HepG2 (cell line): Measurements from ENCODE around the gene GRB7. TPM values are rescaled to one million over a fixed set of nuclear protein-coding genes. Genes with fewer than 3 reads are reported as not detected.

Source experiments
- BORCS8-MEF2B ChIP-seq: sonication (generic); formaldehyde crosslinking; IDR thresholded peaks from 2 replicates; pipeline ENCODE4 v1.8.0; 2022; ENCODE audit warnings: mild to moderate bottlenecking, missing genetic modification reagents
- CEBPB ChIP-seq: IDR thresholded peaks from 2 replicates; pipeline ENCODE4 v1.6.1; 2011; ENCODE audit warnings: low read depth, low read length, improper control_type of control experiment, borderline replicate concordance
- HOXA7 ChIP-seq: sonication (generic); formaldehyde crosslinking; IDR thresholded peaks from 2 replicates; pipeline ENCODE4 v1.8.1; 2022; ENCODE audit warnings: mild to moderate bottlenecking, missing genetic modification reagents, moderate library complexity
- LCORL ChIP-seq, 2 experiments: fragments of 450-650 bp in 1 of 2; sonication (generic) in 1 of 2; formaldehyde crosslinking in 1 of 2; IDR thresholded peaks; 2 replicates each; pipeline versions ENCODE4 v1.5.0 to v1.6.1; 2017 to 2020; ENCODE audit warnings: antibody characterized with exemption in 1 of 2, missing genetic modification reagents in 1 of 2
- NCOR1 ChIP-seq: fragments of 200-600 bp; sonication (generic); IDR thresholded peaks from 2 replicates; pipeline ENCODE4 v1.7.0; 2017; ENCODE audit warnings: antibody characterized with exemption, low read length, borderline replicate concordance
- RFX1 ChIP-seq: fragments of 450-650 bp; IDR thresholded peaks from 2 replicates; pipeline ENCODE4 v1.6.1; 2017
- SIX4 ChIP-seq: sonication (generic); formaldehyde crosslinking; IDR thresholded peaks from 2 replicates; pipeline ENCODE4 v1.4.0; 2020; ENCODE audit warnings: missing genetic modification reagents
- TGIF2 ChIP-seq: IDR thresholded peaks from 2 replicates; pipeline ENCODE4 v1.6.1; 2016; ENCODE audit warnings: control low read depth, missing compliant biosample characterization
- TRIM24 ChIP-seq: sonication (generic); formaldehyde crosslinking; IDR thresholded peaks from 2 replicates; pipeline ENCODE4 v1.8.0; 2022; ENCODE audit warnings: mild to moderate bottlenecking, missing genetic modification reagents
- ZNF441 ChIP-seq: sonication (generic); formaldehyde crosslinking; IDR thresholded peaks from 2 replicates; pipeline ENCODE4 v1.7.0; 2021; ENCODE audit warnings: missing genetic modification reagents, borderline replicate concordance
- ZNF589 ChIP-seq: sonication (generic); formaldehyde crosslinking; conservative IDR thresholded peaks from 2 replicates; pipeline ENCODE4 v1.8.0; 2022; ENCODE audit warnings: mild to moderate bottlenecking, moderate library complexity, missing genetic modification reagents
- ZNF672 ChIP-seq: sonication (generic); formaldehyde crosslinking; IDR thresholded peaks from 2 replicates; pipeline ENCODE4 v1.8.1; 2022; ENCODE audit warnings: missing genetic modification reagents
- ZNF720 ChIP-seq: sonication (generic); formaldehyde crosslinking; IDR thresholded peaks from 2 replicates; pipeline ENCODE4 v1.4.0; 2020; ENCODE audit warnings: missing genetic modification reagents
- ZNF766 ChIP-seq: sonication (generic); formaldehyde crosslinking; IDR thresholded peaks from 2 replicates; pipeline ENCODE4 v1.5.0; 2020; ENCODE audit warnings: missing genetic modification reagents, borderline replicate concordance
- ZNF775 ChIP-seq: sonication (generic); formaldehyde crosslinking; IDR thresholded peaks from 2 replicates; pipeline ENCODE4 v1.4.0; 2020; ENCODE audit warnings: missing genetic modification reagents, mild to moderate bottlenecking, moderate library complexity, borderline replicate concordance
- polyA plus RNA-seq, 8 experiments: library from polyadenylated mRNA; depleted of rRNA in 3 of 8; stranded (reverse) in 7 of 8; unstranded in 1 of 8; fragments of >200 nt; fragmentation: Illumina TruSeq in 4 of 8; extraction: Trizol in 4 of 8; gene quantifications; 2 replicates each; pipeline versions ENCODE4 v1.2.1 to v1.2.3, GENCODE V29; 2011 to 2016; ENCODE audit warnings: low read depth in 4 of 8, missing spikeins in 1 of 8, mixed read lengths in 1 of 8; ENCODE audit not compliant: insufficient read depth in 1 of 8
- total RNA-seq, 5 experiments: library from RNA; depleted of rRNA; stranded (reverse); fragments of >200 nt; fragmentation: Illumina TruSeq; extraction: Trizol; gene quantifications; 2 replicates each; pipeline ENCODE4 v1.2.3, GENCODE V29; 2016; ENCODE audit warnings: low read depth in 1 of 5
- TF ChIP-seq, protein P1 (sequence below): sonication (generic); formaldehyde crosslinking; IDR thresholded peaks from 2 replicates; pipeline ENCODE4 v1.5.0; 2020; ENCODE audit warnings: mild to moderate bottlenecking, missing genetic modification reagents, borderline replicate concordance
- TF ChIP-seq, protein P2 (sequence below): sonication (generic); formaldehyde crosslinking; IDR thresholded peaks from 2 replicates; pipeline ENCODE4 v1.5.0; 2020; ENCODE audit warnings: missing genetic modification reagents
- TF ChIP-seq, protein P3 (sequence below): sonication (generic); formaldehyde crosslinking; IDR thresholded peaks from 2 replicates; pipeline ENCODE4 v1.8.0; 2022; ENCODE audit warnings: low read depth, missing genetic modification reagents

The GRB7 gene
- total and polyA plus RNA-seq, 2 of the 13 experiments (the other 11 are each of a cell fraction or from before 2014, with no cell fraction given) = 60.2 to 77.7 TPM

DNA sequence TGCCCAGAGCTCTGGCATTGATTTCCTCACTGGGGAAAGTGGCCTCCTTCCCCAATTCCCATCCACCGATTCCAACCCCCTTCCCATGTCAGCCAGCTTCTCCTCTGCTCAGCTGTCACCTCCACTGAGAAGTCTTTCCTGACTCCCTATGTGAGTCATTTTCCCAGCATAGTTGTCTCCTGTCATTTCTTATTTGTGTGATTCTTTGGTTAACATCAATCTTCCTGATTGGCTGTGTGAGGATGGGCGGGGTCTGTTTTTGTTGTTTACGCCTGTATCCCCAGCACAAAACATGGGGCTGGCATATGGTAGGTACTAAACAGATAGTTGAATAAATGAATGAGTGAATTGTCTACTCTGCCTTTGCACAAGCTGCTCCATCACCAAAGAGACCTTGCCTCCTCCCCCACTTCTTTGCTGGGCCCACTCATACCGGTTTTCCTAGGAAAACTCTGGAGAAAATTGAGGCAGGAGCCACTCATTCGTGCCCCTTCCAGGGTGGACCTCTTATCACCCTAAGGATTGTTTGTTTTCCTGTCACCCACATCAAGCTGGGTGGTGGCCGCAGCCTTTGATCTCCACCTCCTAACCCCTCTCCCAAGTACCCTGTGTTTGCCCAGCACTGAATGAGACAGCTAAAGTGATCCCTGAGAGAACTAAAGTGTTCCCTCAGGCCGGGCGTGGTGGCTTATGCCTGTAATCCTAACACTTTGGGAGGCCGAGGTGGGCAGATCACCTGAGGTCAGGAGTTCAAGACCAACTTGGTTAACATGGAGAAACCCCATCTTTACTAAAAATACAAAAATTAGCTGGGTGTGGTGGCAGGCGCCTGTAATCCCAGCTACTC is 1.2 kb upstream of the GRB7 start (continued):
- TF ChIP-seq LCORL (IDR thresholded peaks at IDR 0.05) = no peak
- no peak for TF ChIP-seq LCORL (CRISPR knock-in tag; IDR thresholded peaks at IDR 0.05)
- peak; percentile 55; the same call in 1 of the 2 replicates for TF ChIP-seq NCOR1
- TF ChIP-seq ZNF775 (CRISPR knock-in tag) = no peak
- TF ChIP-seq, protein P1, sequence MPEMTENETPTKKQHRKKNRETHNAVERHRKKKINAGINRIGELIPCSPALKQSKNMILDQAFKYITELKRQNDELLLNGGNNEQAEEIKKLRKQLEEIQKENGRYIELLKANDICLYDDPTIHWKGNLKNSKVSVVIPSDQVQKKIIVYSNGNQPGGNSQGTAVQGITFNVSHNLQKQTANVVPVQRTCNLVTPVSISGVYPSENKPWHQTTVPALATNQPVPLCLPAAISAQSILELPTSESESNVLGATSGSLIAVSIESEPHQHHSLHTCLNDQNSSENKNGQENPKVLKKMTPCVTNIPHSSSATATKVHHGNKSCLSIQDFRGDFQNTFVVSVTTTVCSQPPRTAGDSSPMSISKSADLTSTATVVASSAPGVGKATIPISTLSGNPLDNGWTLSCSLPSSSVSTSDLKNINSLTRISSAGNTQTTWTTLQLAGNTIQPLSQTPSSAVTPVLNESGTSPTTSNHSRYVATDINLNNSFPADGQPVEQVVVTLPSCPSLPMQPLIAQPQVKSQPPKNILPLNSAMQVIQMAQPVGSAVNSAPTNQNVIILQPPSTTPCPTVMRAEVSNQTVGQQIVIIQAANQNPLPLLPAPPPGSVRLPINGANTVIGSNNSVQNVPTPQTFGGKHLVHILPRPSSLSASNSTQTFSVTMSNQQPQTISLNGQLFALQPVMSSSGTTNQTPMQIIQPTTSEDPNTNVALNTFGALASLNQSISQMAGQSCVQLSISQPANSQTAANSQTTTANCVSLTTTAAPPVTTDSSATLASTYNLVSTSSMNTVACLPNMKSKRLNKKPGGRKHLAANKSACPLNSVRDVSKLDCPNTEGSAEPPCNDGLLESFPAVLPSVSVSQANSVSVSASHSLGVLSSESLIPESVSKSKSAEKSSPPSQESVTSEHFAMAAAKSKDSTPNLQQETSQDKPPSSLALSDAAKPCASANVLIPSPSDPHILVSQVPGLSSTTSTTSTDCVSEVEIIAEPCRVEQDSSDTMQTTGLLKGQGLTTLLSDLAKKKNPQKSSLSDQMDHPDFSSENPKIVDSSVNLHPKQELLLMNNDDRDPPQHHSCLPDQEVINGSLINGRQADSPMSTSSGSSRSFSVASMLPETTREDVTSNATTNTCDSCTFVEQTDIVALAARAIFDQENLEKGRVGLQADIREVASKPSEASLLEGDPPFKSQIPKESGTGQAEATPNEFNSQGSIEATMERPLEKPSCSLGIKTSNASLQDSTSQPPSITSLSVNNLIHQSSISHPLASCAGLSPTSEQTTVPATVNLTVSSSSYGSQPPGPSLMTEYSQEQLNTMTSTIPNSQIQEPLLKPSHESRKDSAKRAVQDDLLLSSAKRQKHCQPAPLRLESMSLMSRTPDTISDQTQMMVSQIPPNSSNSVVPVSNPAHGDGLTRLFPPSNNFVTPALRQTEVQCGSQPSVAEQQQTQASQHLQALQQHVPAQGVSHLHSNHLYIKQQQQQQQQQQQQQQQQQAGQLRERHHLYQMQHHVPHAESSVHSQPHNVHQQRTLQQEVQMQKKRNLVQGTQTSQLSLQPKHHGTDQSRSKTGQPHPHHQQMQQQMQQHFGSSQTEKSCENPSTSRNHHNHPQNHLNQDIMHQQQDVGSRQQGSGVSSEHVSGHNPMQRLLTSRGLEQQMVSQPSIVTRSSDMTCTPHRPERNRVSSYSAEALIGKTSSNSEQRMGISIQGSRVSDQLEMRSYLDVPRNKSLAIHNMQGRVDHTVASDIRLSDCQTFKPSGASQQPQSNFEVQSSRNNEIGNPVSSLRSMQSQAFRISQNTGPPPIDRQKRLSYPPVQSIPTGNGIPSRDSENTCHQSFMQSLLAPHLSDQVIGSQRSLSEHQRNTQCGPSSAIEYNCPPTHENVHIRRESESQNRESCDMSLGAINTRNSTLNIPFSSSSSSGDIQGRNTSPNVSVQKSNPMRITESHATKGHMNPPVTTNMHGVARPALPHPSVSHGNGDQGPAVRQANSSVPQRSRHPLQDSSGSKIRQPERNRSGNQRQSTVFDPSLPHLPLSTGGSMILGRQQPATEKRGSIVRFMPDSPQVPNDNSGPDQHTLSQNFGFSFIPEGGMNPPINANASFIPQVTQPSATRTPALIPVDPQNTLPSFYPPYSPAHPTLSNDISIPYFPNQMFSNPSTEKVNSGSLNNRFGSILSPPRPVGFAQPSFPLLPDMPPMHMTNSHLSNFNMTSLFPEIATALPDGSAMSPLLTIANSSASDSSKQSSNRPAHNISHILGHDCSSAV = no peak
- TF ChIP-seq TGIF2 = no peak
- TF ChIP-seq CEBPB = no peak
- TF ChIP-seq, protein P2, sequence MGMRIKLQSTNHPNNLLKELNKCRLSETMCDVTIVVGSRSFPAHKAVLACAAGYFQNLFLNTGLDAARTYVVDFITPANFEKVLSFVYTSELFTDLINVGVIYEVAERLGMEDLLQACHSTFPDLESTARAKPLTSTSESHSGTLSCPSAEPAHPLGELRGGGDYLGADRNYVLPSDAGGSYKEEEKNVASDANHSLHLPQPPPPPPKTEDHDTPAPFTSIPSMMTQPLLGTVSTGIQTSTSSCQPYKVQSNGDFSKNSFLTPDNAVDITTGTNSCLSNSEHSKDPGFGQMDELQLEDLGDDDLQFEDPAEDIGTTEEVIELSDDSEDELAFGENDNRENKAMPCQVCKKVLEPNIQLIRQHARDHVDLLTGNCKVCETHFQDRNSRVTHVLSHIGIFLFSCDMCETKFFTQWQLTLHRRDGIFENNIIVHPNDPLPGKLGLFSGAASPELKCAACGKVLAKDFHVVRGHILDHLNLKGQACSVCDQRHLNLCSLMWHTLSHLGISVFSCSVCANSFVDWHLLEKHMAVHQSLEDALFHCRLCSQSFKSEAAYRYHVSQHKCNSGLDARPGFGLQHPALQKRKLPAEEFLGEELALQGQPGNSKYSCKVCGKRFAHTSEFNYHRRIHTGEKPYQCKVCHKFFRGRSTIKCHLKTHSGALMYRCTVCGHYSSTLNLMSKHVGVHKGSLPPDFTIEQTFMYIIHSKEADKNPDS (CRISPR knock-in tag) = no peak
- TF ChIP-seq TRIM24 = no peak
- TF ChIP-seq, protein P3, sequence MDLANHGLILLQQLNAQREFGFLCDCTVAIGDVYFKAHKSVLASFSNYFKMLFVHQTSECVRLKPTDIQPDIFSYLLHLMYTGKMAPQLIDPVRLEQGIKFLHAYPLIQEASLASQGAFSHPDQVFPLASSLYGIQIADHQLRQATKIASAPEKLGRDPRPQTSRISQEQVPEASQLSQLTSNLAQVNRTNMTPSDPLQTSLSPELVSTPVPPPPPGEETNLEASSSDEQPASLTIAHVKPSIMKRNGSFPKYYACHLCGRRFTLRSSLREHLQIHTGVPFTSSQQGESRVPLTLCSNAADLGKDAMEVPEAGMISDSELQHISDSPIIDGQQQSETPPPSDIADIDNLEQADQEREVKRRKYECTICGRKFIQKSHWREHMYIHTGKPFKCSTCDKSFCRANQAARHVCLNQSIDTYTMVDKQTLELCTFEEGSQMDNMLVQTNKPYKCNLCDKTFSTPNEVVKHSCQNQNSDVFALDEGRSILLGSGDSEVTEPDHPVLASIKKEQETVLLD (CRISPR knock-in tag) = no peak
- 0 out of 2 replicates have a peak, but pooled peaks have one; percentile 53 for TF ChIP-seq SIX4
- TF ChIP-seq ZNF720 = no peak
- TF ChIP-seq HOXA7 = no peak
- 0 out of 2 replicates have a peak, but pooled peaks have one; percentile 7 for TF ChIP-seq ZNF441 (CRISPR knock-in tag)
- no peak for TF ChIP-seq RFX1
- peak; percentile 32; the same call in 1 of the 2 replicates for TF ChIP-seq BORCS8-MEF2B (CRISPR knock-in tag)
- TF ChIP-seq ZNF672 = no peak
- 0 out of 2 replicates have a peak, but pooled peaks have one; percentile 30 for TF ChIP-seq ZNF589 (CRISPR knock-in tag)
- TF ChIP-seq ZNF766 (CRISPR knock-in tag) = no peak
